Measurements from ENCODE around the gene NDUFAF2.

The NDUFAF2 gene

DNA sequence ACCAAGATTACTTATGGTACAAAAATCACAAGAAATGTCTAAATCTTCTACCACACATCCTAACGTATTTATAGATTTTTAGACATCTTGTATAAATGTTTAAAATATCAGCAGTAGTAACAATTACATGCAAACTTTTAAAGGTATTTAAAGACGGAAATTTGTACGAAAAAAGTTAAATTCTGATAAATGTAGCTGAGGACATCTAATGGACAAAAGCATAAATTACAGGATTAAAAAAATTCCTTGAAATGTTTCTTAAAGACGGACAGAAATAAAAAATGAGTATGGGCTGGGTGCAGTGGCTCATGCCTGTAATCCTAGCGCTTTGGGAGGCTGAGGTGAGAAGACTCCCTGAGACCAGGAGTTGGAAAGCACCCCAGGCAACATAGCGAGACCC is 16.0 kb upstream of the NDUFAF2 start:
- DNase-seq (ENCODE audit: low read depth), result peak; percentile 35
- no peak overlapping the region for H3K4me3 ChIP-seq (replicated peaks; ENCODE audit: low read depth, low read length)
- TF ChIP-seq, protein P1, sequence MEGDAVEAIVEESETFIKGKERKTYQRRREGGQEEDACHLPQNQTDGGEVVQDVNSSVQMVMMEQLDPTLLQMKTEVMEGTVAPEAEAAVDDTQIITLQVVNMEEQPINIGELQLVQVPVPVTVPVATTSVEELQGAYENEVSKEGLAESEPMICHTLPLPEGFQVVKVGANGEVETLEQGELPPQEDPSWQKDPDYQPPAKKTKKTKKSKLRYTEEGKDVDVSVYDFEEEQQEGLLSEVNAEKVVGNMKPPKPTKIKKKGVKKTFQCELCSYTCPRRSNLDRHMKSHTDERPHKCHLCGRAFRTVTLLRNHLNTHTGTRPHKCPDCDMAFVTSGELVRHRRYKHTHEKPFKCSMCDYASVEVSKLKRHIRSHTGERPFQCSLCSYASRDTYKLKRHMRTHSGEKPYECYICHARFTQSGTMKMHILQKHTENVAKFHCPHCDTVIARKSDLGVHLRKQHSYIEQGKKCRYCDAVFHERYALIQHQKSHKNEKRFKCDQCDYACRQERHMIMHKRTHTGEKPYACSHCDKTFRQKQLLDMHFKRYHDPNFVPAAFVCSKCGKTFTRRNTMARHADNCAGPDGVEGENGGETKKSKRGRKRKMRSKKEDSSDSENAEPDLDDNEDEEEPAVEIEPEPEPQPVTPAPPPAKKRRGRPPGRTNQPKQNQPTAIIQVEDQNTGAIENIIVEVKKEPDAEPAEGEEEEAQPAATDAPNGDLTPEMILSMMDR (IDR thresholded peaks at IDR 0.05; ENCODE audit: low read length, missing control alignments), result peak; percentile 24

DNA sequence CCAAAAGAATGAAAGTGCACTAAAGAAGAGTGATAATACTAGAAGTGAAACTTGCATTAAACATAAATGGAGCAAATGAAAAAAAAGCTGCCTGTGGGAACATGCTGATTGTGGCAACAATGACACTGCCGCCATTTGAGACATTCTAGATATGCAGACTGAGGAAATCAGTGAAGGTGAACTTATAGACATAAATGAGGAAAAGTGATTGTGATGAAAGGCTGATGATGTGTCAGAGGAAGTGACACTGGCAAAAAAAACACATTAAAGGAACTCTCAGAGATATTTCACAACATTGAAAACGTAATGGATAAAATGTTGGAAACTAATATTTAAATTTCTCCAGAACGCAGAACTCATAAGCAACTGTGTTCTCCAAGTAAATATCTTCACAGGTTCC is 1.4 kb upstream of the NDUFAF2 start:
- TF ChIP-seq, protein P1 (IDR thresholded peaks at IDR 0.05; ENCODE audit: low read length, missing control alignments), result no peak
- DNase-seq (ENCODE audit: low read depth), result peak; percentile 6
- peak overlapping the region; percentile 83 for H3K4me3 ChIP-seq (replicated peaks; ENCODE audit: low read depth, low read length)

DNA sequence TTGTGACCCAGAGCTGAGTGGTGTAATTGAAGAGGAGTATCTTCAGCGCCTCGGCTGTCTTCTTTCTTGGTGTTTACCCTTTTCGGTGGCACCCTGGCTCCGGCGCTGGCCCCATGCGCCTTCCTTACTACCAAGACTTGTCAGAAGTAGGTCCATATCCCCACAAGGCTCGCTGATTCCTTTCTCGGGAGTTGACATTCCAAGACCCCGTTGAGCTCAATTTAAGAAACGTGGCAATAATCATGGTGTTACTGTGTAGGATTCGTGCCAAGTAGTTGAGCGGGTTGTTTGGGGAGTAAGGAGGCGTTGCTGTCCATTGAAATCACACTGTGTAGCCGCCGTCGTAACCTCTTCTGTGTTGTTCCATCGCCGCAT is 795 bp downstream of the NDUFAF2 start:
- H3K4me3 ChIP-seq (replicated peaks; ENCODE audit: low read depth, low read length), result peak overlapping the region; percentile 83
- DNase-seq (ENCODE audit: low read depth), result peak; percentile 61
- TF ChIP-seq, protein P1 (IDR thresholded peaks at IDR 0.05; ENCODE audit: low read length, missing control alignments), result no peak

DNA sequence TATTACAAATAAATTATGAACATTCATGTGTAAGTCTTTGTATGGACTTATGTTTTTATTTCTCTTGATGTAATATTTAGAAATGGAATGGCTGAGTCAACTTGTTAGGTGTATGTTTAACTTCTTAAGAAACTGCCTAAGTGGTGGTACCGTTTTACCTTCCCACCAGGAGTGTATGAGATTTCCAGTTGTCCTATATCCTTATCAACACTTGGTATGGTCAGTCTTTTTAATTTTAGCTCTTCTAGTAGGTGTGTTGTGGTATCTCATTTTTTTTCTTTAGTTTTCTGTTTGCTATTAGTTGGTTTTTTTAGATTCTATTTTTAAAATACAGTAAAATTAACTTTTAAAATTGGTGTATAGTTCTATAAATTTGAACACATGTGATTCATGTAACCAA is 3.7 kb downstream of the NDUFAF2 start:
- no peak for DNase-seq (ENCODE audit: low read depth)
- TF ChIP-seq, protein P1 (IDR thresholded peaks at IDR 0.05; ENCODE audit: low read length, missing control alignments), result no peak

DNA sequence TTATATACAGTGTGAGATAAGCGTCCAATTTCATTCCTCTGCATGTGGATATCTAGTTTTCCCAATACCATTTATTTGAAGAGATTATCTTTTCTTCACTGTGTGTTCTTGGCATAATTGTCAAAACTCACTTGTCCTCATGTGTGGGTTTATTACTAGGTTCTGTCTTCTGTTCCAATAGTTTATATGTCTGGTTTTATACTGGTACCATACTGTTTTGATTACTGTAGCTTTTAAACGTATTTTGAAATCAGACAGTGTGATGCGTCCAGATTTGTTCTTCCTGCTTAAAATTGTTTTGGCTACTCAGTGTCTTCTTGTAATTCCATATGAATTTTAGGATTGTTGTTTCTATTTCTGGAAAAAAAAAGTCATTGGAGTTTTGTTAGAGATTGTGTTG is 10.2 kb downstream of the NDUFAF2 start:
- H3K4me3 ChIP-seq (replicated peaks; ENCODE audit: low read depth, low read length), result no peak overlapping the region
- DNase-seq (ENCODE audit: low read depth), result no peak
- TF ChIP-seq, protein P1 (IDR thresholded peaks at IDR 0.05; ENCODE audit: low read length, missing control alignments), result no peak

More for the DNA sequence above, 3.7 kb downstream of the NDUFAF2 start:
- no peak overlapping the region for H3K4me3 ChIP-seq (replicated peaks; ENCODE audit: low read depth, low read length)

DNA sequence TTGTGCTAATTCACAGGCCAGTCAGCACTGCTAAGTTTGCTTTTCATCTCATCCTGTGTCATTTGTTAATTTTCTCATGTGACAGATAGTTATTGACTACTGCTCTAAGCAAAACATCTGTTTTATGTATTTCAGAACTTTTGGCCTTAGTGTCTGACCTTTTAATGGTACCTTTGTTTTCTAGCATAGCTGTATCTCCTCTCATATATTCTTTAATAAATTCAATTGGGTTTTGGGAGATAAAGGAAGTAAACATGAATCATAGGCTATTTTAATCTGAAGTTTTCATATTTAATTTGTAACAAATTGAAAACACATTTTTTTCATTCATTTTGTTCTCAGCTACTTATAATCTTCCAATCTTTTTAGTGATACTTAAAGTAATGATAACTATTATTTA is 13.1 kb downstream of the NDUFAF2 start:
- DNase-seq (ENCODE audit: low read depth), result no peak
- TF ChIP-seq, protein P1 (IDR thresholded peaks at IDR 0.05; ENCODE audit: low read length, missing control alignments), result no peak
- H3K4me3 ChIP-seq (replicated peaks; ENCODE audit: low read depth, low read length), result no peak overlapping the region

DNA sequence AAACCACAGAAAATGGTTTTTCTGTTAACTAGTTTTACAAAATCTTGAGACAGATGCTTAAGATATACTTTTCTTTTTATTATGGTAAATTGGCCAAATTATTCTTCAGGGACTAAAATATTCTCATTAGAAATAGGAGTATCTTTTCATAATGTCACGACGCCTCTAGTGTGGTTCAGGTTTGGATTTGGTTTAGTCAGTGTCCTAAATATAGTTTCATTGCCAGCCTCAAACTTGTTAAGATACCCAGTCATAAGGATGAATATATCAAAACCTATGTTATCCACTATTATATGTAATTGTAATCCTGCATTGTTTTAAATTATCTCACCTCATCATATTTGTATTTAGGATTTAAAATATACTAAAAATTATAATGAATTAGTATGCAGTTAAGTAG is 13.7 kb downstream of the NDUFAF2 start:
- DNase-seq (ENCODE audit: low read depth), result no peak
- no peak overlapping the region for H3K4me3 ChIP-seq (replicated peaks; ENCODE audit: low read depth, low read length)
- TF ChIP-seq, protein P1 (IDR thresholded peaks at IDR 0.05; ENCODE audit: low read length, missing control alignments), result no peak
